Measurements from ENCODE around the gene ZNF485.

The ZNF485 gene
- long read RNA-seq, partial matches to known transcripts: 0 of 7 reads
- long read RNA-seq, other reads (novel, unspliced or antisense): 4 of 7 reads

GRCh38 chr10:43606323-43607198 lies at the start of gene ZNF485:
TSS of gene ZNF485 (plus strand) at chr10:43606438. CDS start at chr10:43607051, 613 bp downstream.
- H3K27me3 ChIP-seq (ENCODE audit: insufficient read depth, poor library complexity, severe bottlenecking): no peaks in the 10 kb centered on the region
- TF ChIP-seq, protein P1, sequence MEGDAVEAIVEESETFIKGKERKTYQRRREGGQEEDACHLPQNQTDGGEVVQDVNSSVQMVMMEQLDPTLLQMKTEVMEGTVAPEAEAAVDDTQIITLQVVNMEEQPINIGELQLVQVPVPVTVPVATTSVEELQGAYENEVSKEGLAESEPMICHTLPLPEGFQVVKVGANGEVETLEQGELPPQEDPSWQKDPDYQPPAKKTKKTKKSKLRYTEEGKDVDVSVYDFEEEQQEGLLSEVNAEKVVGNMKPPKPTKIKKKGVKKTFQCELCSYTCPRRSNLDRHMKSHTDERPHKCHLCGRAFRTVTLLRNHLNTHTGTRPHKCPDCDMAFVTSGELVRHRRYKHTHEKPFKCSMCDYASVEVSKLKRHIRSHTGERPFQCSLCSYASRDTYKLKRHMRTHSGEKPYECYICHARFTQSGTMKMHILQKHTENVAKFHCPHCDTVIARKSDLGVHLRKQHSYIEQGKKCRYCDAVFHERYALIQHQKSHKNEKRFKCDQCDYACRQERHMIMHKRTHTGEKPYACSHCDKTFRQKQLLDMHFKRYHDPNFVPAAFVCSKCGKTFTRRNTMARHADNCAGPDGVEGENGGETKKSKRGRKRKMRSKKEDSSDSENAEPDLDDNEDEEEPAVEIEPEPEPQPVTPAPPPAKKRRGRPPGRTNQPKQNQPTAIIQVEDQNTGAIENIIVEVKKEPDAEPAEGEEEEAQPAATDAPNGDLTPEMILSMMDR (IDR thresholded peaks at IDR 0.05; ENCODE audit: insufficient read depth, low read length): no peak
- TF ChIP-seq SPI1 (IDR thresholded peaks at IDR 0.05; ENCODE audit: borderline replicate concordance, low read depth) (peak; percentile 80), REST (IDR thresholded peaks at IDR 0.05; ENCODE audit: insufficient replicate concordance, low read depth) (peak; percentile 24), GABPA (IDR thresholded peaks at IDR 0.05; ENCODE audit: low read depth) (peak; percentile 96), POLR2AphosphoS5 (IDR thresholded peaks at IDR 0.05; ENCODE audit: low read depth) (peak; percentile 73; the same call in 1 of the 2 replicates)
- peak within 1 kb of the TSS; percentile 70 for H3K27ac ChIP-seq (replicated peaks)
- peak within 1 kb of the TSS; percentile 64 for H3K4me3 ChIP-seq (replicated peaks; ENCODE audit: insufficient read depth, low read length)
- peak; percentile 41 to 56 for DNase-seq (ENCODE audit: low read depth in 1 of 2, low spot score in 1 of 2)

GRCh38 chr10:43557214-43557613 lies 49.0 kb upstream of the ZNF485 start:
- H3K4me3 ChIP-seq (replicated peaks; ENCODE audit: insufficient read depth, low read length): no peak overlapping the region
- H3K27ac ChIP-seq (replicated peaks): no peak overlapping the region
- DNase-seq (ENCODE audit: low read depth in 1 of 2, low spot score in 1 of 2): no peak
- no peaks in the 10 kb centered on the region for H3K27me3 ChIP-seq (ENCODE audit: insufficient read depth, poor library complexity, severe bottlenecking)
- TF ChIP-seq REST (IDR thresholded peaks at IDR 0.05; ENCODE audit: insufficient replicate concordance, low read depth) (no peak), POLR2AphosphoS5 (IDR thresholded peaks at IDR 0.05; ENCODE audit: low read depth) (no peak), SPI1 (IDR thresholded peaks at IDR 0.05; ENCODE audit: borderline replicate concordance, low read depth) (no peak), GABPA (IDR thresholded peaks at IDR 0.05; ENCODE audit: low read depth) (no peak)
- TF ChIP-seq, protein P1 (IDR thresholded peaks at IDR 0.05; ENCODE audit: insufficient read depth, low read length): no peak

DNA sequence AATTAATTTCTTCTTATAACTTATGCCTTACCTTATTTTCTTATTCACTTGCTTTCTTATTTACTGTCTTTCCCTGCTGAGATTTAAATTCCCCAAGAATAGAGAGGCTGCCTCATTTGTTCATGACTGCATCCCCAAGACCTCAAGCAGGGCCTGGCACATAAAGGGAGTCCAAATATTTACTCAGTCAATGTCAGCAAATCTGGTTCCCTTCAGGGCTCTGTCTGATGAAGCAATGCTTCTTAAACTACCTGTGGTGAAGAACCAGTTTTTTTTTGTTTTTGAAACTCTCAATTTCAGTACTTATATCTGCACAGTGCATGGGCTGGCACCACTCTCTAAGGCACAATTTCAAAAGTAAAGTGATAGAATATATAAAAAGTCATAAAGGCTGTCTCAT lies 36.6 kb upstream of the ZNF485 start:
- no peaks in the 10 kb centered on the region for H3K27me3 ChIP-seq (ENCODE audit: insufficient read depth, poor library complexity, severe bottlenecking)
- no peak overlapping the region for H3K4me3 ChIP-seq (replicated peaks; ENCODE audit: insufficient read depth, low read length)
- TF ChIP-seq REST (IDR thresholded peaks at IDR 0.05; ENCODE audit: insufficient replicate concordance, low read depth) (no peak), POLR2AphosphoS5 (IDR thresholded peaks at IDR 0.05; ENCODE audit: low read depth) (no peak), SPI1 (IDR thresholded peaks at IDR 0.05; ENCODE audit: borderline replicate concordance, low read depth) (no peak), GABPA (IDR thresholded peaks at IDR 0.05; ENCODE audit: low read depth) (no peak)
- TF ChIP-seq, protein P1 (IDR thresholded peaks at IDR 0.05; ENCODE audit: insufficient read depth, low read length): no peak
- DNase-seq (ENCODE audit: low read depth in 1 of 2, low spot score in 1 of 2): no peak
- H3K27ac ChIP-seq (replicated peaks): no peak overlapping the region

All from HL-60 (cell line).